A549 treated with dexamethasone at 1 μM for 4 hours (cell line): ENCODE results near the gene GSTA5. TPM values are rescaled to one million over a fixed set of nuclear protein-coding genes. Genes with fewer than 3 reads are reported as not detected.

ENCODE experiments used
- total RNA-seq: library from RNA; stranded (reverse); fragments of 200-300 nt; extraction: Qiagen RNA extraction; gene quantifications from 5 replicates; pipeline ENCODE4 v1.2.3, GENCODE V29; 2022

GSTA5 gene
- total RNA-seq = not detected in 5 replicates

GRCh38 chr6:52840763-52841585 lies at the start of gene GSTA5:
Gene GSTA5 (minus strand): TSS chr6:52840813.

GRCh38 chr6:52803668-52804255 lies 36.9 kb downstream of the GSTA5 start, which contains the start of gene GSTA1:
Gene GSTA1 (minus strand): TSS chr6:52803816. CDS start chr6:52799267, 4,549 bp downstream.

Other genes with a start within 250 kb of the GSTA5 start
- 31.2 to 46.1 TPM (median 33.0 TPM) in 5 replicates for gene TMEM14A, start 169.7 kb downstream of the GSTA5 start, total RNA-seq
- not detected in 5 replicates for gene GSTA2, start 77.3 kb downstream of the GSTA5 start, total RNA-seq
- 0.11 TPM in 1 of 5 replicates, not detected in the others for gene GSTA1, start 37.0 kb downstream of the GSTA5 start, total RNA-seq
- not detected in 5 replicates for gene GSTA3, start 68.9 kb upstream of the GSTA5 start, total RNA-seq
- gene GSTA4, start 154.5 kb upstream of the GSTA5 start, total RNA-seq = 7.6 to 9.7 TPM (median 8.7 TPM) in 5 replicates
- 2.0 to 3.3 TPM (median 3.0 TPM) in 5 replicates for gene CILK1, start 221.0 kb upstream of the GSTA5 start, total RNA-seq
- gene FBXO9, start 224.6 kb upstream of the GSTA5 start, total RNA-seq = 31.5 to 41.0 TPM (median 33.9 TPM) in 5 replicates